ENCODE results near the gene PPT2. TPM values are rescaled to one million over a fixed set of nuclear protein-coding genes. Genes with fewer than 3 reads are reported as not detected.

Gene PPT2
- total RNA-seq, 1 experiment from 2014 or later = 38.2 TPM

DNA sequence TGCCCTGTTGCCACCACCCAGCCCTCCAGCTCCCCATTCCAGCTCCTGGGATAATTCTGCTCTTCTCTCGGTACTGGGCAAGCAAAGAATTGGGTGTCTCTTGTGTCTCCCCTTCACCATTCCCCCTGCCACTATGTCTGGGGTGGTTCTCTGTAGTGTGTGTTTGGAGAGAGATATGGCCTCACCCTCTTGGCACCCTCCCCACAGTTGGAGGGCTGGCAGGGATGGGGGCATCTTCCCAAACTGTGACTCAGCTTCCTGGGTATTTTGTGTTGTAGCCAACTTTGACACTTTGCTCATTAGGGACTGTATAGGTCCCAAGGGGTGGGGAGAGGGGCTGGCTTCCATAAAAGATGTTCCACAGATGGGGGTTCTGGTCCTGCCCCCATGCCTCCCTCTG is 46.5 kb upstream of the PPT2 start:
- H3K36me3 ChIP-seq (ENCODE audit: low read depth) = no peaks in the 10 kb centered on the region
- BruUV-seq (replicated peaks) = no TSS peak
- TF ChIP-seq EZH2 (IDR thresholded peaks at IDR 0.05; ENCODE audit: low read depth) = no peak
- TF ChIP-seq, protein P1, sequence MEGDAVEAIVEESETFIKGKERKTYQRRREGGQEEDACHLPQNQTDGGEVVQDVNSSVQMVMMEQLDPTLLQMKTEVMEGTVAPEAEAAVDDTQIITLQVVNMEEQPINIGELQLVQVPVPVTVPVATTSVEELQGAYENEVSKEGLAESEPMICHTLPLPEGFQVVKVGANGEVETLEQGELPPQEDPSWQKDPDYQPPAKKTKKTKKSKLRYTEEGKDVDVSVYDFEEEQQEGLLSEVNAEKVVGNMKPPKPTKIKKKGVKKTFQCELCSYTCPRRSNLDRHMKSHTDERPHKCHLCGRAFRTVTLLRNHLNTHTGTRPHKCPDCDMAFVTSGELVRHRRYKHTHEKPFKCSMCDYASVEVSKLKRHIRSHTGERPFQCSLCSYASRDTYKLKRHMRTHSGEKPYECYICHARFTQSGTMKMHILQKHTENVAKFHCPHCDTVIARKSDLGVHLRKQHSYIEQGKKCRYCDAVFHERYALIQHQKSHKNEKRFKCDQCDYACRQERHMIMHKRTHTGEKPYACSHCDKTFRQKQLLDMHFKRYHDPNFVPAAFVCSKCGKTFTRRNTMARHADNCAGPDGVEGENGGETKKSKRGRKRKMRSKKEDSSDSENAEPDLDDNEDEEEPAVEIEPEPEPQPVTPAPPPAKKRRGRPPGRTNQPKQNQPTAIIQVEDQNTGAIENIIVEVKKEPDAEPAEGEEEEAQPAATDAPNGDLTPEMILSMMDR (conservative IDR thresholded peaks at IDR 0.05) = no peak
- H3K9me3 ChIP-seq (ENCODE audit: insufficient read depth, low read depth) = no peaks in the 10 kb centered on the region
- no peak overlapping the region for H3K4me3 ChIP-seq
- H3F3A ChIP-seq (ENCODE audit: insufficient read depth, low read depth) = peaks cover 8% of the 10 kb centered on the region
- no peak for DNase-seq
- H3K27me3 ChIP-seq (ENCODE audit: insufficient read depth, low read depth) = no peaks in the 10 kb centered on the region
- no peaks in the 10 kb centered on the region for H3K9me2 ChIP-seq (ENCODE audit: insufficient read depth)
- no peaks in the 10 kb centered on the region for H3K79me2 ChIP-seq (ENCODE audit: low read depth)
- H3K27ac ChIP-seq = no peak overlapping the region
- CTCF ChIA-PET = no interaction called here
- intact Hi-C loops (cut with micrococcal nuclease; ENCODE audit: unreplicated experiment) = no loop called here
- H4K20me1 ChIP-seq (ENCODE audit: insufficient read depth) = no peaks in the 10 kb centered on the region
- peak overlapping the region; percentile 41; the same call in 1 of the 2 replicates for H3K4me2 ChIP-seq
- no peak overlapping the region for H2AFZ ChIP-seq
- peaks cover 15% of the 10 kb centered on the region; the same call in 1 of the 2 replicates for H3K4me1 ChIP-seq (replicated peaks; ENCODE audit: insufficient read depth)
- POLR2A ChIA-PET (ENCODE audit: unreplicated experiment) = interaction anchor here (0.7 kb wide), 1 partner anchor 23 kb away, joined by 4 read pairs; the partner anchor contains the start of gene FKBPL

DNA sequence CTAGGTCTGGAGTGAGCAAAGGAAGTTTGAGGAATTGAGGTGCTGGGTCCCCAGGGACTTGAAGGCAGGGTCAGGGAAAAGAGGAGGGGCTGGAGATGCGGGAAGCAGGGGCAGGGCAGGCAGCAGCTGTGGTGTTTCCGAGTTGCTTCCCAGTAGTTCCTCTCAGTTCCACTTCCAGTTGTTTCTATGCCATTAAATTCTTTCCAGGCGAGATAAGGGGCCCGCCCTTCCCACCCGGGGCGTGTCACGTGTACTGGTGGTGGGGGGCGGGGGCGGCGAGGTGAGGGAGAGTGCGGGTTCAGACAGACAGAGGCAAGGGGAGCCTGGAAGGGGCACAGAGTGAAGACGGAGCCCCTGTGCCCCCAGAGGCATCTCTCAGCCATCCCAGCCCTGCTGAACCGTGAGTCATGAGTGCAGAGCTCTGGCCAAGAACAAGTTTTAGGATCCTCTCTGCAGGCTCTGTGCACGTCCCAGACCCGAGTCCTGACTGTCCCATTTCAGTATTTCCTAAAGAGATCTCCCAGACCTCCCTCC is 45.8 kb upstream of the PPT2 start:
- Histone ChIP-seq H3K4me1 (replicated peaks; ENCODE audit: insufficient read depth) (peaks cover 15% of the 10 kb centered on the region; the same call in 1 of the 2 replicates), H3K9me2 (ENCODE audit: insufficient read depth) (no peaks in the 10 kb centered on the region), H3K79me2 (ENCODE audit: low read depth) (no peaks in the 10 kb centered on the region), H3K27me3 (ENCODE audit: insufficient read depth, low read depth) (no peaks in the 10 kb centered on the region), H3K4me3 (no peak overlapping the region), H2AFZ (no peak overlapping the region), H3K27ac (no peak overlapping the region), H4K20me1 (ENCODE audit: insufficient read depth) (no peaks in the 10 kb centered on the region), H3K9me3 (ENCODE audit: insufficient read depth, low read depth) (no peaks in the 10 kb centered on the region), H3K36me3 (ENCODE audit: low read depth) (no peaks in the 10 kb centered on the region), H3K4me2 (peak overlapping the region; percentile 41; the same call in 1 of the 2 replicates), H3F3A (ENCODE audit: insufficient read depth, low read depth) (peaks cover 8% of the 10 kb centered on the region)
- ChIA-PET POLR2A (ENCODE audit: unreplicated experiment) (interaction anchor here (0.6 to 0.7 kb wide), 2 partner anchors 15 to 309 kb away, joined by 3 to 4 read pairs; no protein-coding TSS in a partner anchor), CTCF (no interaction called here)
- TF ChIP-seq, protein P1 (conservative IDR thresholded peaks at IDR 0.05) = no peak
- TF ChIP-seq EZH2 (IDR thresholded peaks at IDR 0.05; ENCODE audit: low read depth) = no peak
- intact Hi-C loops (cut with micrococcal nuclease; ENCODE audit: unreplicated experiment) = no loop called here
- DNase-seq = no peak
- BruUV-seq (replicated peaks) = no TSS peak

DNA sequence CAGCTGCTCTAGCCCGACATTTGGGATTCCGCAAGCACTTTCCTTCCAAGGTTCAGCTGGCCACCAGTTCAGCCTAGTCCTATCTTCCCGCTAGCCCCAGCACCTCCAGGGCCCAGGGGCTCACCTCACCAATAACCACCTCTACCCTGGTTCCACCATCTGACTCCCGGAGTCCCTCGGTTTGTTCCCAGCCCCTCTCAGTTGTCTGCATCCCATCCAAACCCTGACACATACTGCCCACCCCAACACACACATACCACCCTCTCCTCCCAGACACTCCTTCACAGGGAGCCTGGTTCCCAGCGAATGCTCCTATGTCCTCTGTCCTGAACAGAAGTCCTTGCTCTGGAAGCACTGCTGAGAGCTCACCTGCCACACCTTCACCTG is 45.2 kb upstream of the PPT2 start:
- Histone ChIP-seq H3K4me1 (replicated peaks; ENCODE audit: insufficient read depth) (peaks cover 18% of the 10 kb centered on the region; the same call in 1 of the 2 replicates), H3K4me2 (0 out of 2 replicates have a peak overlapping the region, but pooled peaks have one; percentile 41)

More for the DNA sequence above, 45.2 kb upstream of the PPT2 start:
- Histone ChIP-seq H3K4me3 (no peak overlapping the region), H2AFZ (no peak overlapping the region), H3K79me2 (ENCODE audit: low read depth) (no peaks in the 10 kb centered on the region), H4K20me1 (ENCODE audit: insufficient read depth) (no peaks in the 10 kb centered on the region), H3K9me3 (ENCODE audit: insufficient read depth, low read depth) (no peaks in the 10 kb centered on the region), H3K27ac (no peak overlapping the region), H3K27me3 (ENCODE audit: insufficient read depth, low read depth) (no peaks in the 10 kb centered on the region), H3K36me3 (ENCODE audit: low read depth) (no peaks in the 10 kb centered on the region), H3K9me2 (ENCODE audit: insufficient read depth) (no peaks in the 10 kb centered on the region), H3F3A (ENCODE audit: insufficient read depth, low read depth) (peaks cover 8% of the 10 kb centered on the region)
- no peak for DNase-seq
- intact Hi-C loops (cut with micrococcal nuclease; ENCODE audit: unreplicated experiment) = no loop called here
- TF ChIP-seq, protein P1 (conservative IDR thresholded peaks at IDR 0.05) = no peak
- no peak for TF ChIP-seq EZH2 (IDR thresholded peaks at IDR 0.05; ENCODE audit: low read depth)
- ChIA-PET CTCF (no interaction called here), POLR2A (ENCODE audit: unreplicated experiment) (interaction anchor here (0.6 to 0.7 kb wide), 2 partner anchors 16 to 310 kb away, joined by 3 to 4 read pairs; no protein-coding TSS in a partner anchor)
- no TSS peak for BruUV-seq (replicated peaks)

Measured in PC-9 (cell line).